Measurements from ENCODE around the gene CPEB1. TPM values are rescaled to one million over a fixed set of nuclear protein-coding genes. Genes with fewer than 3 reads are reported as not detected.
A peak's percentile ranks its signal among the peaks of the same experiment; 100 is the strongest.
"Not testable (repeated sequence)": the region's sequence is repeated elsewhere in the genome, so short reads cannot be mapped to it uniquely, and the experiment has no call there.

Gene CPEB1
- total and polyA plus RNA-seq, 2 donors (not counting 1 experiment from before 2014, with no cell fraction given) = 0.19 to 0.62 TPM

GRCh38 chr15:82530606-82531379, 116.4 kb downstream of the CPEB1 start:
- peaks cover 0 to 5% of the 10 kb centered on the region in 2 experiments for H3K36me3 ChIP-seq (replicated peaks in 1 of 2; ENCODE audit: control extremely low read depth in 1 of 2, control insufficient read depth in 1 of 2, extremely low read depth in 1 of 2, insufficient read depth in 2 of 2, low read length in 1 of 2)
- no peaks in the 10 kb centered on the region for H3K27me3 ChIP-seq (replicated peaks in 1 of 4; ENCODE audit: control extremely low read depth in 1 of 4, control insufficient read depth in 3 of 4, insufficient read depth in 4 of 4, low read length in 3 of 4)
- ATAC-seq (ENCODE audit: low read depth) (peak; percentile 95), DNase-seq (peak; percentile 88)
- no peaks in the 10 kb centered on the region for H3K27me3 Mint-ChIP-seq
- H3K9me3 Mint-ChIP-seq (ENCODE audit: insufficient read depth) = no peaks in the 10 kb centered on the region
- no peaks in the 10 kb centered on the region for H4K20me1 ChIP-seq (ENCODE audit: control insufficient read depth, insufficient read depth, low read length, poor library complexity, severe bottlenecking)
- H2AFZ ChIP-seq (ENCODE audit: insufficient read depth, low read depth, low read length, poor library complexity, severe bottlenecking) = peak overlapping the region; percentile 88
- H3K9ac ChIP-seq (ENCODE audit: low read length) = peak overlapping the region; percentile 63
- CTCF ChIA-PET = interaction anchor here (0.6 to 3.4 kb wide), 11 partner anchors 11 to 536 kb away, joined by 3 to 52 read pairs (median 4); partner anchors contain the start of genes BTBD1 and RPS17
- POLR2A ChIA-PET = interaction anchor here (1.1 to 2.6 kb wide), 2 partner anchors 9 to 537 kb away, joined by 3 to 17 read pairs; partner anchors contain the start of gene RPS17
- H3K4me3 ChIP-seq (ENCODE audit: control extremely low read depth in 1 of 5, extremely low read depth in 1 of 5, insufficient read depth in 1 of 5, low read depth in 2 of 5, low read length in 4 of 5) = peak overlapping the region in 4 of 5 experiments; percentile 24 to 50 (median 33)
- no peaks in the 10 kb centered on the region for H3K9me3 ChIP-seq (ENCODE audit: control extremely low read depth in 1 of 3, control insufficient read depth in 2 of 3, insufficient read depth in 1 of 3, low read length in 2 of 3)
- 32% methylated on average over 10 of the region's 10 CpGs for WGBS (ENCODE audit: insufficient coverage)
- peaks cover 4 to 10% of the 10 kb centered on the region in 2 donors for H3K4me1 ChIP-seq (ENCODE audit: control insufficient read depth in 2 of 2, insufficient read depth in 2 of 2, low read length in 2 of 2)
- H3K4me3 Mint-ChIP-seq = peak overlapping the region; percentile 80
- H3K4me2 ChIP-seq (replicated peaks; ENCODE audit: low read depth, low read length, poor library complexity, severe bottlenecking) = peak overlapping the region; percentile 89
- peak; percentile 91 for TF ChIP-seq CTCF (IDR thresholded peaks at IDR 0.05)
- TF ChIP-seq EZH2 (IDR thresholded peaks at IDR 0.05; ENCODE audit: borderline replicate concordance, insufficient read depth, low read depth, low read length, poor library complexity, severe bottlenecking) = no peak
- intact Hi-C loops (cut with micrococcal nuclease) = no loop called here
- peaks cover 10% of the 10 kb centered on the region for H3K4me1 Mint-ChIP-seq
- no peak overlapping the region for H3K27ac ChIP-seq (ENCODE audit: low read length in 2 of 2)
- no peaks in the 10 kb centered on the region for H3K79me2 ChIP-seq (ENCODE audit: control insufficient read depth, insufficient read depth, low read length)
- H3K27ac Mint-ChIP-seq = peak overlapping the region; percentile 33

- no peak overlapping the region for H3K27ac ChIP-seq (ENCODE audit: low read length in 2 of 2)
- CTCF ChIA-PET = interaction anchor here (1.0 to 3.4 kb wide), 5 partner anchors 12 to 473 kb away, joined by 3 to 52 read pairs (median 4); partner anchors contain the start of gene RPS17
- H3K9me3 Mint-ChIP-seq (ENCODE audit: insufficient read depth) = no peaks in the 10 kb centered on the region
- DNase-seq (no peak), ATAC-seq (ENCODE audit: low read depth) (no peak)
- H3K4me3 Mint-ChIP-seq = no peak overlapping the region
- no peaks in the 10 kb centered on the region for H3K27me3 ChIP-seq (replicated peaks in 1 of 4; ENCODE audit: control extremely low read depth in 1 of 4, control insufficient read depth in 3 of 4, insufficient read depth in 4 of 4, low read length in 3 of 4)
- WGBS (ENCODE audit: insufficient coverage) = 100% methylated on average over 2 of the region's 3 CpGs
- H3K4me1 ChIP-seq (ENCODE audit: control insufficient read depth in 2 of 2, insufficient read depth in 2 of 2, low read length in 2 of 2) = peaks cover 4 to 10% of the 10 kb centered on the region in 2 donors
- peaks cover 0 to 5% of the 10 kb centered on the region in 2 experiments for H3K36me3 ChIP-seq (replicated peaks in 1 of 2; ENCODE audit: control extremely low read depth in 1 of 2, control insufficient read depth in 1 of 2, extremely low read depth in 1 of 2, insufficient read depth in 2 of 2, low read length in 1 of 2)
- intact Hi-C loops (cut with micrococcal nuclease) = no loop called here
- no peaks in the 10 kb centered on the region for H3K9me3 ChIP-seq (ENCODE audit: control extremely low read depth in 1 of 3, control insufficient read depth in 2 of 3, insufficient read depth in 1 of 3, low read length in 2 of 3)
- H3K79me2 ChIP-seq (ENCODE audit: control insufficient read depth, insufficient read depth, low read length) = no peaks in the 10 kb centered on the region
- no peak overlapping the region for H3K4me3 ChIP-seq (ENCODE audit: control extremely low read depth in 1 of 5, extremely low read depth in 1 of 5, insufficient read depth in 1 of 5, low read depth in 2 of 5, low read length in 4 of 5)
- POLR2A ChIA-PET = interaction anchor here (2.6 kb wide), 1 partner anchor 10 kb away, joined by 17 read pairs; the partner anchor contains the start of gene RPS17
- no peaks in the 10 kb centered on the region for H3K27me3 Mint-ChIP-seq
- no peak for TF ChIP-seq EZH2 (IDR thresholded peaks at IDR 0.05; ENCODE audit: borderline replicate concordance, insufficient read depth, low read depth, low read length, poor library complexity, severe bottlenecking)
- no peak overlapping the region for H3K27ac Mint-ChIP-seq
- no peaks in the 10 kb centered on the region for H4K20me1 ChIP-seq (ENCODE audit: control insufficient read depth, insufficient read depth, low read length, poor library complexity, severe bottlenecking)
- no peak overlapping the region for H3K9ac ChIP-seq (ENCODE audit: low read length)
- H3K4me1 Mint-ChIP-seq = peaks cover 10% of the 10 kb centered on the region
- no peak overlapping the region for H2AFZ ChIP-seq (ENCODE audit: insufficient read depth, low read depth, low read length, poor library complexity, severe bottlenecking)
- no peak overlapping the region for H3K4me2 ChIP-seq (replicated peaks; ENCODE audit: low read depth, low read length, poor library complexity, severe bottlenecking)
Measured at GRCh38 chr15:82530006-82530405, 117.2 kb downstream of the CPEB1 start.

GRCh38 chr15:82513587-82513986, 133.6 kb downstream of the CPEB1 start:
- H3K9ac ChIP-seq (ENCODE audit: low read length); H3K9me3 Mint-ChIP-seq (ENCODE audit: insufficient read depth); CTCF ChIA-PET; H3K4me3 Mint-ChIP-seq; H3K27me3 ChIP-seq (replicated peaks in 1 of 4; ENCODE audit: control extremely low read depth in 1 of 4, control insufficient read depth in 3 of 4, insufficient read depth in 4 of 4, low read length in 3 of 4); H3K4me2 ChIP-seq (replicated peaks; ENCODE audit: low read depth, low read length, poor library complexity, severe bottlenecking); ATAC-seq (ENCODE audit: low read depth); H3K27ac ChIP-seq (ENCODE audit: low read length in 2 of 2); H3K4me1 ChIP-seq (ENCODE audit: control insufficient read depth in 2 of 2, insufficient read depth in 2 of 2, low read length in 2 of 2); DNase-seq; H3K79me2 ChIP-seq (ENCODE audit: control insufficient read depth, insufficient read depth, low read length); H3K36me3 ChIP-seq (replicated peaks in 1 of 2; ENCODE audit: control extremely low read depth in 1 of 2, control insufficient read depth in 1 of 2, extremely low read depth in 1 of 2, insufficient read depth in 2 of 2, low read length in 1 of 2); intact Hi-C loops (cut with micrococcal nuclease); H3K27ac Mint-ChIP-seq; H3K27me3 Mint-ChIP-seq; H3K4me1 Mint-ChIP-seq; H2AFZ ChIP-seq (ENCODE audit: insufficient read depth, low read depth, low read length, poor library complexity, severe bottlenecking); POLR2A ChIA-PET; H3K9me3 ChIP-seq (ENCODE audit: control extremely low read depth in 1 of 3, control insufficient read depth in 2 of 3, insufficient read depth in 1 of 3, low read length in 2 of 3); H3K4me3 ChIP-seq (ENCODE audit: control extremely low read depth in 1 of 5, extremely low read depth in 1 of 5, insufficient read depth in 1 of 5, low read depth in 2 of 5, low read length in 4 of 5); H4K20me1 ChIP-seq (ENCODE audit: control insufficient read depth, insufficient read depth, low read length, poor library complexity, severe bottlenecking): not testable (repeated sequence)
- WGBS (ENCODE audit: insufficient coverage) = no CpG with 5 or more reads among the region's 48 CpGs

Measured in B cell (primary cell).